ENCODE data around the gene USP3.

Gene USP3

GRCh38 chr15:63504247-63504978 lies at the start of gene USP3:
Gene USP3 (plus strand): TSS chr15:63504593. CDS start chr15:63504740, 147 bp downstream.
- DNase-seq: peak; percentile 97 to 99 (median 97)

- peak; percentile 50 to 67 (median 63) for DNase-seq
Observed at GRCh38 chr15:63456258-63456657, 48.1 kb upstream of the USP3 start.

GRCh38 chr15:63457379-63457778 lies 47.0 kb upstream of the USP3 start:
- DNase-seq: no peak

- peak; percentile 43 to 68 (median 64) for DNase-seq
Observed at GRCh38 chr15:63458026-63458425, 46.4 kb upstream of the USP3 start.

- no peak for DNase-seq
Observed at GRCh38 chr15:63458794-63459395, 45.5 kb upstream of the USP3 start.

- DNase-seq: no peak
Observed at GRCh38 chr15:63460210-63461155, 43.9 kb upstream of the USP3 start.

- DNase-seq: peak in 2 of 3 donors; percentile 48 to 51
Observed at GRCh38 chr15:63461230-63461985, 43.0 kb upstream of the USP3 start.

- DNase-seq: no peak
Observed at GRCh38 chr15:63462088-63462487, 42.3 kb upstream of the USP3 start.

- no peak for DNase-seq
Observed at GRCh38 chr15:63463036-63463435, 41.4 kb upstream of the USP3 start.

- no peak for DNase-seq
Observed at GRCh38 chr15:63463793-63464192, 40.6 kb upstream of the USP3 start.

- DNase-seq: no peak
Observed at GRCh38 chr15:63465104-63465503, 39.3 kb upstream of the USP3 start.

GRCh38 chr15:63466378-63467192 lies 37.8 kb upstream of the USP3 start:
- DNase-seq: peak; percentile 78 to 86 (median 83)

- DNase-seq: no peak
Observed at GRCh38 chr15:63469190-63469589, 35.2 kb upstream of the USP3 start.

- no peak for DNase-seq
Observed at GRCh38 chr15:63469984-63470383, 34.4 kb upstream of the USP3 start.

GRCh38 chr15:63473007-63473748 lies 31.2 kb upstream of the USP3 start:
- no peak for DNase-seq

GRCh38 chr15:63473749-63473998 lies 30.7 kb upstream of the USP3 start:
- no peak for DNase-seq

GRCh38 chr15:63473999-63474809 lies 30.2 kb upstream of the USP3 start:
- DNase-seq: peak; percentile 83 to 92 (median 84)

- DNase-seq: peak; percentile 88 to 93 (median 88)
Observed at GRCh38 chr15:63474810-63475316, 29.5 kb upstream of the USP3 start.

GRCh38 chr15:63475707-63476106 lies 28.7 kb upstream of the USP3 start:
- no peak for DNase-seq

GRCh38 chr15:63476229-63476632 lies 28.2 kb upstream of the USP3 start:
- DNase-seq: peak; percentile 67 to 87 (median 74)
